GM12878 (cell line): ENCODE results near the gene ADCY9. TPM values are rescaled to one million over a fixed set of nuclear protein-coding genes. Genes with fewer than 3 reads are reported as not detected.

Experiments
- ATAC-seq: fragments of 200-7000 bp; cut with Tn5 transposase; 3 replicates; pipeline ENCODE4 v1.9.1; 2020; ENCODE audit warnings: mild to moderate bottlenecking, moderate library complexity
- BruUV-seq: library from RNA; stranded (reverse); fragments of 400-500 nt; replicated peaks from 2 replicates; lab custom pipeline; 2021; lab: Mats Ljungman, UMichigan
- CTCF ChIA-PET: fragments of 300-600 bp; sonication (Branson Sonifier 250); formaldehyde crosslinking; extraction: SDS; loops from one replicate; lab custom pipeline; 2021; ENCODE audit warnings: inconsistent platforms; lab: Yijun Ruan, JAX
- POLR2A ChIA-PET: fragments of 350-600 bp; formaldehyde crosslinking; extraction: SDS; loops from one replicate; lab custom pipeline; 2021; ENCODE audit warnings: inconsistent platforms; lab: Charles Lee
- RAD21 ChIA-PET: fragments of 300-600 bp; sonication (Branson Sonifier 250); formaldehyde crosslinking; loops from one replicate; lab custom pipeline; 2023; ENCODE audit warnings: antibody characterized with exemption; ENCODE audit not compliant: unreplicated experiment; lab: Charles Lee
- SMC1A ChIA-PET: fragments of 300-600 bp; sonication (Branson Sonifier 250); formaldehyde crosslinking; loops from one replicate; lab custom pipeline; 2023; ENCODE audit not compliant: unreplicated experiment, uncharacterized antibody; lab: Charles Lee
- DNase-seq: peaks from one replicate; pipeline ENCODE4 v3.0.0-alpha.2; 2011; ENCODE audit warnings: low read depth, low spot score
- FAIRE-seq: peaks from 3 replicates; lab custom pipeline; 2011; peaks lifted over from hg19 to GRCh38; lab: Jason Lieb, UNC
- H2AFZ ChIP-seq: 2 replicates; pipeline ENCODE4 v1.6.0; 2011; ENCODE audit warnings: low read depth, low read length, control low read depth; ENCODE audit not compliant: control insufficient read depth
- H3K27ac ChIP-seq: 2 replicates; pipeline ENCODE4 v1.5.1; 2011; ENCODE audit warnings: control low read depth; ENCODE audit not compliant: control insufficient read depth, insufficient read depth
- H3K27me3 ChIP-seq, 2 experiments: replicated peaks in 1 of 2; 2 replicates each; pipeline versions ENCODE4 v1.6.0 to v1.6.1; 2011; ENCODE audit warnings: low read length in 1 of 2; ENCODE audit not compliant: control insufficient read depth in 2 of 2, insufficient read depth in 2 of 2
- H3K36me3 ChIP-seq, 2 experiments: 2 replicates each; pipeline ENCODE4 v1.5.1; 2011; ENCODE audit warnings: low read length in 1 of 2; ENCODE audit not compliant: control insufficient read depth in 2 of 2, insufficient read depth in 2 of 2
- H3K4me1 ChIP-seq: 2 replicates; pipeline ENCODE4 v1.6.1; 2011; ENCODE audit warnings: mild to moderate bottlenecking, low read length, moderate library complexity, mixed read lengths; ENCODE audit not compliant: control insufficient read depth, insufficient read depth
- H3K4me2 ChIP-seq: 2 replicates; pipeline ENCODE4 v1.6.0; 2011; ENCODE audit warnings: control low read depth; ENCODE audit not compliant: control insufficient read depth, insufficient read depth
- H3K4me3 ChIP-seq: fragments of 200-600 bp; sonication (generic); 2 replicates; pipeline ENCODE4 v1.5.1; 2016
- H3K79me2 ChIP-seq: 2 replicates; pipeline ENCODE4 v1.6.0; 2011; ENCODE audit warnings: low read length; ENCODE audit not compliant: control insufficient read depth, insufficient read depth
- H3K9ac ChIP-seq: 2 replicates; pipeline ENCODE4 v1.8.0; 2011; ENCODE audit warnings: low read length, control low read depth, mixed read lengths; ENCODE audit not compliant: control insufficient read depth, insufficient read depth
- H3K9me3 ChIP-seq: replicated peaks from 3 replicates; pipeline ENCODE4 v1.5.1; 2011; ENCODE audit warnings: mild to moderate bottlenecking, low read length; ENCODE audit not compliant: control insufficient read depth, insufficient read depth
- H4K20me1 ChIP-seq: 2 replicates; pipeline ENCODE4 v1.6.0; 2011; ENCODE audit not compliant: control insufficient read depth, insufficient read depth
- BACH1 ChIP-seq: fragments of 450-650 bp; IDR thresholded peaks from 2 replicates; pipeline ENCODE4 v1.6.1; 2017; ENCODE audit warnings: mild to moderate bottlenecking, borderline replicate concordance
- CREB1 ChIP-seq: IDR thresholded peaks from 2 replicates; pipeline ENCODE4 v1.6.1; 2012; ENCODE audit warnings: low read depth, mild to moderate bottlenecking, inconsistent platforms
- EED ChIP-seq: sonication (generic); IDR thresholded peaks from 2 replicates; pipeline ENCODE4 v1.6.1; 2016; ENCODE audit warnings: antibody characterized with exemption, low read depth
- KDM1A ChIP-seq: fragments of 200-600 bp; sonication (generic); IDR thresholded peaks from 2 replicates; pipeline ENCODE4 v1.6.1; 2016; ENCODE audit warnings: borderline replicate concordance
- LARP7 ChIP-seq: fragments of 450-650 bp; IDR thresholded peaks from 2 replicates; pipeline ENCODE4 v1.6.1; 2017; ENCODE audit warnings: mild to moderate bottlenecking
- MEF2B ChIP-seq: fragments of 450-650 bp; IDR thresholded peaks from 2 replicates; pipeline ENCODE4 v1.6.1; 2018; ENCODE audit warnings: mild to moderate bottlenecking, moderate library complexity; ENCODE audit not compliant: partially characterized antibody, poor library complexity, severe bottlenecking
- PAX5 ChIP-seq: IDR thresholded peaks from 2 replicates; pipeline ENCODE4 v1.6.1; 2011; ENCODE audit warnings: low read depth, low read length, borderline replicate concordance
- RFX5 ChIP-seq: IDR thresholded peaks from 2 replicates; pipeline ENCODE4 v1.6.1; 2011; ENCODE audit warnings: low read depth, low read length, improper control_type of control experiment
- SP1 ChIP-seq: IDR thresholded peaks from one replicate; pipeline ENCODE4 v1.6.1; 2011; ENCODE audit warnings: low read depth, low read length
- SREBF1 ChIP-seq: IDR thresholded peaks from 2 replicates; pipeline ENCODE4 v1.6.1; 2012; ENCODE audit warnings: mild to moderate bottlenecking, low read length
- SUPT20H ChIP-seq: IDR thresholded peaks from 2 replicates; pipeline ENCODE4 v1.6.1; 2011; ENCODE audit warnings: low read depth, mild to moderate bottlenecking, low read length, moderate library complexity, borderline replicate concordance; ENCODE audit not compliant: control insufficient read depth
- ZNF622 ChIP-seq: fragments of 450-650 bp; IDR thresholded peaks from 2 replicates; pipeline ENCODE4 v1.6.1; 2017; ENCODE audit warnings: mild to moderate bottlenecking, inconsistent platforms
- WGBS: methylation state at CpG from one replicate; pipeline ENCODE4 v1.1.6; 2016; ENCODE audit warnings: low lambda C conversion rate; ENCODE audit not compliant: insufficient replicate concordance, insufficient coverage; ENCODE audit errors: missing lambda C conversion rate; 5-methylcytosine and 5-hydroxymethylcytosine counted together
- in situ Hi-C: fragments of 300-500 bp; cut with MboI; formaldehyde crosslinking; loops from 9 replicates; pipeline ENCODE4 v1.14.3; 2018; ENCODE audit warnings: mixed read lengths
- intact Hi-C: fragments of 100-400 bp; cut with micrococcal nuclease; formaldehyde crosslinking; loops from one replicate; pipeline ENCODE4 v1.14.2; 2022; ENCODE audit not compliant: unreplicated experiment
- polyA plus RNA-seq, 11 experiments: library from polyadenylated mRNA; depleted of rRNA in 4 of 11; unstranded in 6 of 11; stranded (reverse) in 5 of 11; fragments of >200 nt; fragmentation: Nextera tagmentation in 4 of 11; fragmentation: Illumina TruSeq in 1 of 11; extraction: Ambion mirVana in 4 of 11; extraction: Trizol in 1 of 11; gene quantifications; 1 replicate in 1 of 11; 2 replicates in 10 of 11; pipeline versions ENCODE4 v1.2.1 to v1.2.3, GENCODE V29; 2011 to 2016; ENCODE audit warnings: inconsistent platforms in 2 of 11, missing spikeins in 2 of 11, low read depth in 1 of 11
- total RNA-seq, 4 experiments: library from RNA; depleted of rRNA in 3 of 4; stranded (reverse); fragments of >200 nt in 3 of 4; fragmentation: Illumina TruSeq in 1 of 4; extraction: Trizol in 1 of 4; gene quantifications; 2 replicates each; pipeline versions ENCODE4 v1.2.1 to v1.2.3, GENCODE V29; 2013 to 2021
- TF ChIP-seq, protein P1 (sequence below): IDR thresholded peaks from 2 replicates; pipeline ENCODE4 v1.6.1; 2012; ENCODE audit warnings: low read depth, low read length, improper control_type of control experiment
- TF ChIP-seq, protein P2 (sequence below): fragments of 450-650 bp; IDR thresholded peaks from 2 replicates; pipeline ENCODE4 v1.6.1; 2017; ENCODE audit warnings: low read depth, mild to moderate bottlenecking, moderate library complexity
- TF ChIP-seq, protein P3 (sequence below): fragments of 150-350 bp; IDR thresholded peaks from 2 replicates; pipeline ENCODE4 v1.6.1; 2014; ENCODE audit warnings: mild to moderate bottlenecking, low read depth, low read length

The ADCY9 gene
- total and polyA plus RNA-seq, 10 of the 15 experiments (the other 5 are each of a cell fraction or from before 2014, with no cell fraction given): 0.09 to 0.41 (median 0.15) TPM; not detected in 3

DNA sequence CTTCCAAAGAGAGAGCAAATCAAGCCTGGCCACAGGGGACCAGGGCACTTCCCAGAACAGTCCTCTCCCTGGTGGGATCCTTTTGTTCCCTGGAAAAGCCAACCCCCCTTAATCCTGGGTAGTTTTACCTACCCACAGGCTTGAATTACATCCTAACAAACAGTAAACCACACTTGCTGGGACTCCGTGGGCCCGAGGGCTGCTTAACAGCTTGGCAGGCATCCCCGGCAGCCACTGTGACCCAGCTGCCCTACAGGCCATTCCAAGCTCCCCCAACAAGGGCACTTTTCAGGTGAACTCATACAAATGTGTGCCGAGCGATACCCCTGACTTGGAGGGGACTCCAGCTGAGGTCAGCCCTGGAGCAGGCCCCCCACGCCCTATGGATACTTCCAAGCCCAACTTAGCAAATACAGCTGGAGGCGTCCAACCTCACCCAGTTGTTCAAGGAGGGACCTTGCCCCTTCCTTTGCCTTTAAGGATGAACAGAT lies 26.4 kb downstream of the ADCY9 start (continued):
- TF ChIP-seq, protein P1, sequence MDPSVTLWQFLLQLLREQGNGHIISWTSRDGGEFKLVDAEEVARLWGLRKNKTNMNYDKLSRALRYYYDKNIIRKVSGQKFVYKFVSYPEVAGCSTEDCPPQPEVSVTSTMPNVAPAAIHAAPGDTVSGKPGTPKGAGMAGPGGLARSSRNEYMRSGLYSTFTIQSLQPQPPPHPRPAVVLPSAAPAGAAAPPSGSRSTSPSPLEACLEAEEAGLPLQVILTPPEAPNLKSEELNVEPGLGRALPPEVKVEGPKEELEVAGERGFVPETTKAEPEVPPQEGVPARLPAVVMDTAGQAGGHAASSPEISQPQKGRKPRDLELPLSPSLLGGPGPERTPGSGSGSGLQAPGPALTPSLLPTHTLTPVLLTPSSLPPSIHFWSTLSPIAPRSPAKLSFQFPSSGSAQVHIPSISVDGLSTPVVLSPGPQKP: no peak
- TF ChIP-seq ZNF622: no peak
- no peak for TF ChIP-seq LARP7
- no peak for TF ChIP-seq EED
- TF ChIP-seq, protein P2, sequence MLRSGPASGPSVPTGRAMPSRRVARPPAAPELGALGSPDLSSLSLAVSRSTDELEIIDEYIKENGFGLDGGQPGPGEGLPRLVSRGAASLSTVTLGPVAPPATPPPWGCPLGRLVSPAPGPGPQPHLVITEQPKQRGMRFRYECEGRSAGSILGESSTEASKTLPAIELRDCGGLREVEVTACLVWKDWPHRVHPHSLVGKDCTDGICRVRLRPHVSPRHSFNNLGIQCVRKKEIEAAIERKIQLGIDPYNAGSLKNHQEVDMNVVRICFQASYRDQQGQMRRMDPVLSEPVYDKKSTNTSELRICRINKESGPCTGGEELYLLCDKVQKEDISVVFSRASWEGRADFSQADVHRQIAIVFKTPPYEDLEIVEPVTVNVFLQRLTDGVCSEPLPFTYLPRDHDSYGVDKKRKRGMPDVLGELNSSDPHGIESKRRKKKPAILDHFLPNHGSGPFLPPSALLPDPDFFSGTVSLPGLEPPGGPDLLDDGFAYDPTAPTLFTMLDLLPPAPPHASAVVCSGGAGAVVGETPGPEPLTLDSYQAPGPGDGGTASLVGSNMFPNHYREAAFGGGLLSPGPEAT: no peak

DNA sequence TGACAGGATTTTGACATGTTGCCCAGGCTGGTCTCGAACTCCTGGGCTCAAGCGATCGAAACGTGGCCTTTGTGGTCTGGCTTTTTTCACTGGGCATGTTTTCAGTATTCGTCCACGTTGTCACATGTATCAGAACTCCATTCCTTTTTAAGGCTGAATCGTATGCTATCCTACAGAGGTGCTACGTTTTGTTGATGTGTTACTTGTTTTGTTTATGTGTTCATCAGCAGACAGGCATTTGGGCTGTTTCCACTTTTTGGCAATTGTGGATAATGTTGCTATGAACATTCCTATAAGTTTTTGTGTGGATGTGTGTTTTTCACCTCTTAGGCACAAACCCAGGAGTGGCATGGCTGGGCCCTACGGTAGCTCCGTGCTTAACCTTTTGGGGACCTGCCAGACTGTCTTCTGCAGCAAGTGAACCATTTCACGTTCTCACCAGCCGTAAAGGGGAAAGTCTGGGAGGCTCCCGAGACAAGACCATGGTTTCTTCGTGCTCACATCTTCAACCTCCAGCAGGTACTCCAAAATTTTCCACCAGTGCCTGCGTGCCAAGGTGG lies 26.9 kb downstream of the ADCY9 start:
- H3K27me3 ChIP-seq: no peaks in the 10 kb centered on the region
- no peak overlapping the region for H2AFZ ChIP-seq
- in situ Hi-C loops: no loop called here
- ChIA-PET CTCF (no interaction called here), SMC1A (no interaction called here), POLR2A (no interaction called here), RAD21 (no interaction called here)
- no TSS peak for BruUV-seq
- H4K20me1 ChIP-seq: no peaks in the 10 kb centered on the region
- H3K9ac ChIP-seq: no peak overlapping the region
- H3K4me2 ChIP-seq: no peak overlapping the region
- FAIRE-seq (no peak), ATAC-seq (no peak), DNase-seq (no peak)
- TF ChIP-seq BACH1 (no peak), SP1 (no peak), RFX5 (no peak), CREB1 (no peak), MEF2B (no peak), KDM1A (no peak), PAX5 (no peak), SREBF1 (no peak), SUPT20H (no peak), LARP7 (no peak)
- TF ChIP-seq, protein P3, sequence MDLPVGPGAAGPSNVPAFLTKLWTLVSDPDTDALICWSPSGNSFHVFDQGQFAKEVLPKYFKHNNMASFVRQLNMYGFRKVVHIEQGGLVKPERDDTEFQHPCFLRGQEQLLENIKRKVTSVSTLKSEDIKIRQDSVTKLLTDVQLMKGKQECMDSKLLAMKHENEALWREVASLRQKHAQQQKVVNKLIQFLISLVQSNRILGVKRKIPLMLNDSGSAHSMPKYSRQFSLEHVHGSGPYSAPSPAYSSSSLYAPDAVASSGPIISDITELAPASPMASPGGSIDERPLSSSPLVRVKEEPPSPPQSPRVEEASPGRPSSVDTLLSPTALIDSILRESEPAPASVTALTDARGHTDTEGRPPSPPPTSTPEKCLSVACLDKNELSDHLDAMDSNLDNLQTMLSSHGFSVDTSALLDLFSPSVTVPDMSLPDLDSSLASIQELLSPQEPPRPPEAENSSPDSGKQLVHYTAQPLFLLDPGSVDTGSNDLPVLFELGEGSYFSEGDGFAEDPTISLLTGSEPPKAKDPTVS: no peak
- intact Hi-C loops: no loop called here
- H3K27ac ChIP-seq: no peak overlapping the region
- no peaks in the 10 kb centered on the region for H3K9me3 ChIP-seq
- WGBS: 44% methylated on average over 15 of the region's 15 CpGs
- no peaks in the 10 kb centered on the region for H3K4me1 ChIP-seq
- no peak overlapping the region for H3K4me3 ChIP-seq
- H3K79me2 ChIP-seq: no peaks in the 10 kb centered on the region
- H3K36me3 ChIP-seq: no peaks in the 10 kb centered on the region
